Upper lobe of left lung (tissue), 6 donors: Measurements from ENCODE around the gene DIPK1C. TPM values are rescaled to one million over a fixed set of nuclear protein-coding genes. Genes with fewer than 3 reads are reported as not detected.
A peak's percentile ranks its signal among the peaks of the same experiment; 100 is the strongest.

ENCODE experiments used
- ATAC-seq, 2 donors: fragments of 200-7000 bp; cut with Tn5 transposase; one replicate each; pipeline ENCODE4 v1.9.1; 2022; ENCODE audit warnings: mild to moderate bottlenecking in 2 of 2, moderate library complexity in 2 of 2; ENCODE audit not compliant: low FRiP score in 2 of 2
- DNase-seq, 2 donors: peaks; one replicate each; pipeline ENCODE4 v3.0.0-alpha.2; 2019 to 2020
- H3K27ac ChIP-seq, 4 donors: fragments of 200-600 bp; sonication (generic); one replicate each; pipeline ENCODE4 v1.5.1; 2016 to 2019
- H3K27me3 ChIP-seq, 4 donors: fragments of 200-600 bp; sonication (generic); one replicate each; pipeline ENCODE4 v1.5.1; 2017 to 2019
- H3K36me3 ChIP-seq, 4 donors: fragments of 200-600 bp; sonication (generic); one replicate each; pipeline ENCODE4 v1.5.1; 2016 to 2019
- H3K4me1 ChIP-seq, 4 donors: fragments of 200-600 bp; sonication (generic); one replicate each; pipeline ENCODE4 v1.5.1; 2018 to 2019
- H3K4me3 ChIP-seq, 4 donors: fragments of 200-600 bp; sonication (generic); one replicate each; pipeline ENCODE4 v1.5.1; 2017 to 2019; ENCODE audit warnings: mild to moderate bottlenecking in 2 of 4, moderate library complexity in 1 of 4
- H3K9me3 ChIP-seq, 4 donors: fragments of 200-600 bp; sonication (generic); one replicate each; pipeline ENCODE4 v1.5.1; 2018 to 2019
- CTCF ChIP-seq, 6 experiments: fragments of 450-650 bp in 4 of 6; fragments of 200-600 bp in 2 of 6; sonication (generic) in 2 of 6; IDR thresholded peaks; one replicate each; pipeline ENCODE4 v1.5.1; 2016 to 2019; ENCODE audit warnings: antibody characterized with exemption in 6 of 6
- EP300 ChIP-seq, 4 donors: sonication (generic); formaldehyde crosslinking; IDR thresholded peaks; one replicate each; pipeline ENCODE4 v1.5.1; 2017; ENCODE audit warnings: antibody characterized with exemption in 4 of 4, control low read depth in 2 of 4
- POLR2A ChIP-seq, 4 donors: fragments of 450-650 bp; IDR thresholded peaks; one replicate each; pipeline ENCODE4 v1.5.1; 2016 to 2017; ENCODE audit warnings: antibody characterized with exemption in 4 of 4, mild to moderate bottlenecking in 2 of 4
- POLR2AphosphoS5 ChIP-seq, 2 donors: sonication (generic); formaldehyde crosslinking; IDR thresholded peaks; one replicate each; pipeline ENCODE4 v1.5.1; 2017; ENCODE audit warnings: antibody characterized with exemption in 2 of 2
- WGBS, 2 donors: methylation state at CpG; one replicate each; pipeline ENCODE4 v1.1.5; 2017 to 2018; 5-methylcytosine and 5-hydroxymethylcytosine counted together
- total RNA-seq, 6 donors: library from RNA; depleted of rRNA in 4 of 6; stranded (reverse); fragments of >200 nt in 4 of 6; gene quantifications; one replicate each; pipeline versions ENCODE4 v1.1.0 to v1.2.1, GENCODE V29; 2016 to 2021
- donor health status: DM: no; HTN: no; CAD: no; lungs with moderate emphysema.
- donor health status: DM: no; HTN: yes; CAD: no; lungs with severe emphysema.

Gene DIPK1C
- total RNA-seq, 6 donors from 2014 or later = 0.13 to 0.89 TPM; not detected in 4

- Histone ChIP-seq H3K27me3 (no peaks in the 10 kb centered on the region), H3K4me1 (peaks cover 0 to 12% (median 2%) of the 10 kb centered on the region in 4 donors), H3K9me3 (no peaks in the 10 kb centered on the region), H3K36me3 (no peaks in the 10 kb centered on the region), H3K27ac (no peak overlapping the region), H3K4me3 (no peak overlapping the region)
- WGBS, 2 donors = 92 to 94% methylated on average over 16 of the region's 16 CpGs
- no peak for TF ChIP-seq EP300 (IDR thresholded peaks at IDR 0.05)
- no peak for TF ChIP-seq POLR2AphosphoS5 (IDR thresholded peaks at IDR 0.05)
- no peak for TF ChIP-seq POLR2A (IDR thresholded peaks at IDR 0.05)
- TF ChIP-seq CTCF (IDR thresholded peaks at IDR 0.05) = no peak
- peak in 1 of 2 donors; percentile 34 for ATAC-seq
- no peak for DNase-seq
Measured at GRCh38 chr18:74479486-74480148, 22.5 kb upstream of the DIPK1C start.

GRCh38 chr18:74478880-74479279, 21.8 kb upstream of the DIPK1C start:
- ATAC-seq (no peak), DNase-seq (no peak)
- H3K4me1 ChIP-seq = peaks cover 0 to 12% (median 2%) of the 10 kb centered on the region in 4 donors
- WGBS, 2 donors = 68 to 73% methylated on average over 6 of the region's 6 CpGs
- TF ChIP-seq POLR2AphosphoS5 (IDR thresholded peaks at IDR 0.05) = no peak
- TF ChIP-seq POLR2A (IDR thresholded peaks at IDR 0.05) = no peak
- no peak for TF ChIP-seq EP300 (IDR thresholded peaks at IDR 0.05)
- TF ChIP-seq CTCF (IDR thresholded peaks at IDR 0.05) = no peak
- H3K27ac ChIP-seq = no peak overlapping the region
- no peaks in the 10 kb centered on the region for H3K27me3 ChIP-seq
- H3K4me3 ChIP-seq = no peak overlapping the region
- no peaks in the 10 kb centered on the region for H3K36me3 ChIP-seq
- no peaks in the 10 kb centered on the region for H3K9me3 ChIP-seq

- Histone ChIP-seq H3K4me3 (no peak overlapping the region), H3K36me3 (no peaks in the 10 kb centered on the region), H3K4me1 (peaks cover 0 to 12% (median 2%) of the 10 kb centered on the region in 4 donors), H3K9me3 (no peaks in the 10 kb centered on the region), H3K27me3 (no peaks in the 10 kb centered on the region), H3K27ac (no peak overlapping the region)
- no peak for DNase-seq
- no peak for ATAC-seq
- no peak for TF ChIP-seq POLR2AphosphoS5 (IDR thresholded peaks at IDR 0.05)
- TF ChIP-seq EP300 (IDR thresholded peaks at IDR 0.05) = no peak
- TF ChIP-seq POLR2A (IDR thresholded peaks at IDR 0.05) = no peak
- TF ChIP-seq CTCF (IDR thresholded peaks at IDR 0.05) = no peak
- 92 to 93% methylated on average over 3 to 7 of the region's 7 CpGs for WGBS, 2 donors
Measured at GRCh38 chr18:74478316-74478715, 21.2 kb upstream of the DIPK1C start.

GRCh38 chr18:74477771-74478170, 20.7 kb upstream of the DIPK1C start:
- 69 to 79% methylated on average over 8 of the region's 8 CpGs for WGBS, 2 donors
- H3K27ac ChIP-seq = no peak overlapping the region
- ATAC-seq = peak in 1 of 2 donors; percentile 17

More at GRCh38 chr18:74477771-74478170, 20.7 kb upstream of the DIPK1C start:
- DNase-seq = no peak
- H3K4me1 ChIP-seq = peaks cover 0 to 12% (median 2%) of the 10 kb centered on the region in 4 donors
- H3K4me3 ChIP-seq = no peak overlapping the region
- TF ChIP-seq CTCF (IDR thresholded peaks at IDR 0.05) (no peak), POLR2AphosphoS5 (IDR thresholded peaks at IDR 0.05) (no peak), EP300 (IDR thresholded peaks at IDR 0.05) (no peak), POLR2A (IDR thresholded peaks at IDR 0.05) (no peak)
- no peaks in the 10 kb centered on the region for H3K27me3 ChIP-seq
- no peaks in the 10 kb centered on the region for H3K9me3 ChIP-seq
- no peaks in the 10 kb centered on the region for H3K36me3 ChIP-seq
